GM21381 (cell line): ENCODE measurements around the gene ALDH1L2.

Source experiments
- ATAC-seq: cut with Tn5 transposase; IDR thresholded peaks from one replicate; pipeline ENCODE4 v1.9.1; 2021; ENCODE audit warnings: mild to moderate bottlenecking, moderate library complexity; ENCODE audit not compliant: unreplicated experiment

Gene ALDH1L2

GRCh38 chr12:105085501-105085900, 1.2 kb upstream of the ALDH1L2 start:
- no peak for ATAC-seq

GRCh38 chr12:105083551-105084105, 630 bp downstream of the ALDH1L2 start:
- ATAC-seq: no peak

- ATAC-seq: no peak
Observed at GRCh38 chr12:105083031-105083430, 1.2 kb downstream of the ALDH1L2 start.

- no peak for ATAC-seq
Observed at GRCh38 chr12:105078712-105079570, 5.3 kb downstream of the ALDH1L2 start.

GRCh38 chr12:105077435-105077834, 6.8 kb downstream of the ALDH1L2 start:
- no peak for ATAC-seq

GRCh38 chr12:105076913-105077312, 7.3 kb downstream of the ALDH1L2 start:
- no peak for ATAC-seq

GRCh38 chr12:105076098-105076497, 8.2 kb downstream of the ALDH1L2 start:
- no peak for ATAC-seq

- ATAC-seq: no peak
Observed at GRCh38 chr12:105072888-105073488, 11.3 kb downstream of the ALDH1L2 start.

GRCh38 chr12:105071981-105072380, 12.3 kb downstream of the ALDH1L2 start:
- no peak for ATAC-seq

- ATAC-seq: no peak
Observed at GRCh38 chr12:105069936-105070702, 14.1 kb downstream of the ALDH1L2 start.

- no peak for ATAC-seq
Observed at GRCh38 chr12:105067511-105068031, 16.7 kb downstream of the ALDH1L2 start.

GRCh38 chr12:105064564-105065178, 19.6 kb downstream of the ALDH1L2 start:
- no peak for ATAC-seq

- no peak for ATAC-seq
Observed at GRCh38 chr12:105060715-105061378, 23.4 kb downstream of the ALDH1L2 start.

GRCh38 chr12:105057174-105057573, 27.1 kb downstream of the ALDH1L2 start:
- no peak for ATAC-seq

- no peak for ATAC-seq
Observed at GRCh38 chr12:105053116-105053572, 31.1 kb downstream of the ALDH1L2 start.

GRCh38 chr12:105051981-105052380, 32.3 kb downstream of the ALDH1L2 start:
- ATAC-seq: no peak

GRCh38 chr12:105048315-105048714, 35.9 kb downstream of the ALDH1L2 start:
- ATAC-seq: no peak

GRCh38 chr12:105047308-105047707, 37.0 kb downstream of the ALDH1L2 start:
- no peak for ATAC-seq

- no peak for ATAC-seq
Observed at GRCh38 chr12:105041186-105041585, 43.1 kb downstream of the ALDH1L2 start.

GRCh38 chr12:105040476-105040875, 43.8 kb downstream of the ALDH1L2 start:
- ATAC-seq: no peak
